Neuronal stem cell (in vitro differentiated cells): ENCODE results near the gene BPHL.

Experiments used
- DNase-seq: peaks from one replicate; pipeline ENCODE4 v3.0.0-alpha.2; 2013; ENCODE audit warnings: low spot score
- H2AFZ ChIP-seq: one replicate; pipeline ENCODE4 v1.6.1; 2013; ENCODE audit warnings: mild to moderate bottlenecking, low read length, inconsistent platforms
- H2AK5ac ChIP-seq: 2 replicates; pipeline ENCODE4 v1.6.1; 2013; ENCODE audit warnings: low read depth, mild to moderate bottlenecking, inconsistent platforms, low read length, moderate library complexity, mixed read lengths
- H2BK120ac ChIP-seq: 2 replicates; pipeline ENCODE4 v1.6.1; 2013; ENCODE audit warnings: low read depth, mild to moderate bottlenecking, inconsistent platforms, low read length, moderate library complexity, mixed read lengths
- H2BK12ac ChIP-seq: one replicate; pipeline ENCODE4 v1.6.1; 2013; ENCODE audit warnings: low read length, inconsistent platforms
- H2BK15ac ChIP-seq: 2 replicates; pipeline ENCODE4 v1.6.1; 2013; ENCODE audit warnings: mild to moderate bottlenecking, low read length, inconsistent platforms, mixed read lengths
- H2BK5ac ChIP-seq: one replicate; pipeline ENCODE4 v1.6.1; 2013; ENCODE audit warnings: inconsistent platforms, mild to moderate bottlenecking, low read length, moderate library complexity
- H3K14ac ChIP-seq: one replicate; pipeline ENCODE4 v1.6.1; 2013; ENCODE audit warnings: low read length, inconsistent platforms
- H3K18ac ChIP-seq: 2 replicates; pipeline ENCODE4 v1.6.1; 2013; ENCODE audit warnings: low read length, inconsistent platforms
- H3K23ac ChIP-seq: 2 replicates; pipeline ENCODE4 v1.6.1; 2013; ENCODE audit warnings: low read depth, mild to moderate bottlenecking, mixed read lengths, low read length, inconsistent platforms; ENCODE audit not compliant: poor library complexity
- H3K27ac ChIP-seq: replicated peaks from 3 replicates; pipeline ENCODE4 v1.5.1; 2013; ENCODE audit warnings: low read length, inconsistent platforms
- H3K27me3 ChIP-seq, 3 experiments: 2 replicates each; pipeline ENCODE4 v1.6.1; 2013; ENCODE audit warnings: low read length in 3 of 3, mild to moderate bottlenecking in 2 of 3, inconsistent platforms in 1 of 3, low read depth in 1 of 3, mixed read lengths in 1 of 3, moderate library complexity in 1 of 3; ENCODE audit not compliant: control insufficient read depth in 3 of 3, insufficient read depth in 3 of 3
- H3K36me3 ChIP-seq, 2 donors: replicated peaks in 1 of 2; 2 replicates each; pipeline ENCODE4 v1.6.1; 2013; ENCODE audit warnings: low read length in 2 of 2; ENCODE audit not compliant: control insufficient read depth in 2 of 2, insufficient read depth in 2 of 2
- H3K4ac ChIP-seq: 2 replicates; pipeline ENCODE4 v1.6.1; 2013; ENCODE audit warnings: inconsistent platforms, mild to moderate bottlenecking, low read length, moderate library complexity
- H3K4me1 ChIP-seq, 2 donors: 1 replicate in 1 of 2; 2 replicates in 1 of 2; pipeline ENCODE4 v1.6.1; 2013; ENCODE audit warnings: low read length in 2 of 2, low read depth in 1 of 2; ENCODE audit not compliant: control insufficient read depth in 2 of 2, insufficient read depth in 1 of 2
- H3K4me2 ChIP-seq: one replicate; pipeline ENCODE4 v1.6.1; 2013; ENCODE audit warnings: mild to moderate bottlenecking, low read length, inconsistent platforms; ENCODE audit not compliant: insufficient read depth, poor library complexity, severe bottlenecking
- H3K4me3 ChIP-seq, 2 donors: 2 replicates each; pipeline ENCODE4 v1.5.1; 2013; ENCODE audit warnings: low read length in 2 of 2, mild to moderate bottlenecking in 2 of 2, inconsistent platforms in 1 of 2, moderate library complexity in 1 of 2
- H3K79me1 ChIP-seq: one replicate; pipeline ENCODE4 v1.6.1; 2013; ENCODE audit warnings: low read depth, mild to moderate bottlenecking, inconsistent platforms, low read length, moderate library complexity
- H3K9ac ChIP-seq: one replicate; pipeline ENCODE4 v1.6.1; 2013; ENCODE audit warnings: mild to moderate bottlenecking, low read depth, low read length, inconsistent platforms; ENCODE audit not compliant: poor library complexity
- H3K9me3 ChIP-seq, 2 donors: replicated peaks in 1 of 2; 2 replicates each; pipeline versions ENCODE3 to v1.6.1; 2013; ENCODE audit warnings: low read length in 2 of 2, mild to moderate bottlenecking in 2 of 2, inconsistent platforms in 1 of 2, low read depth in 1 of 2, mixed read lengths in 1 of 2, moderate library complexity in 1 of 2; ENCODE audit not compliant: control insufficient read depth in 2 of 2, insufficient read depth in 1 of 2
- H4K8ac ChIP-seq: one replicate; pipeline ENCODE4 v1.6.1; 2013; ENCODE audit warnings: low read depth, mild to moderate bottlenecking, inconsistent platforms, low read length, moderate library complexity
- H4K91ac ChIP-seq: one replicate; pipeline ENCODE4 v1.6.1; 2013; ENCODE audit warnings: low read length, low read depth, mild to moderate bottlenecking, inconsistent platforms; ENCODE audit not compliant: poor library complexity
- WGBS, 2 donors: extraction: QIAGEN DNeasy Blood & Tissue Kit; methylation state at CpG; one replicate each; pipeline ENCODE4 v1.1.7; 2013; ENCODE audit warnings: missing lambda C conversion rate in 2 of 2, mixed read lengths in 1 of 2; ENCODE audit not compliant: insufficient read length in 2 of 2, insufficient replicate concordance in 1 of 2; ENCODE audit errors: extremely low coverage in 2 of 2; 5-methylcytosine and 5-hydroxymethylcytosine counted together

BPHL gene

GRCh38 chr6:3117912-3118352, 579 bp upstream of the BPHL start:
- H3K18ac ChIP-seq, result no peak overlapping the region
- no peak for DNase-seq
- peak overlapping the region; percentile 96 for H3K27ac ChIP-seq
- no peaks in the 10 kb centered on the region for H3K9me3 ChIP-seq
- no peak overlapping the region for H2BK120ac ChIP-seq
- peak overlapping the region; percentile 91 to 98 for H3K4me3 ChIP-seq
- H2BK12ac ChIP-seq, result no peak overlapping the region
- H3K4ac ChIP-seq, result no peak overlapping the region
- H2BK5ac ChIP-seq, result peak overlapping the region; percentile 99
- H2AK5ac ChIP-seq, result no peak overlapping the region
- peaks cover 2 to 35% of the 10 kb centered on the region in 2 donors for H3K36me3 ChIP-seq
- peaks cover 1 to 9% of the 10 kb centered on the region in 2 donors for H3K4me1 ChIP-seq
- peak overlapping the region; percentile 99 for H3K14ac ChIP-seq
- no peaks in the 10 kb centered on the region for H3K79me1 ChIP-seq
- peak overlapping the region; percentile 99 for H2AFZ ChIP-seq
- H3K9ac ChIP-seq, result no peak overlapping the region
- no CpG with 5 or more reads among the region's 8 CpGs for WGBS, 2 donors
- peak overlapping the region; percentile 99 for H3K23ac ChIP-seq
- H2BK15ac ChIP-seq, result peak overlapping the region; percentile 82
- H4K91ac ChIP-seq, result no peak overlapping the region
- H4K8ac ChIP-seq, result no peak overlapping the region
- H3K27me3 ChIP-seq, result no peaks in the 10 kb centered on the region
- H3K4me2 ChIP-seq, result peak overlapping the region; percentile 48

DNA sequence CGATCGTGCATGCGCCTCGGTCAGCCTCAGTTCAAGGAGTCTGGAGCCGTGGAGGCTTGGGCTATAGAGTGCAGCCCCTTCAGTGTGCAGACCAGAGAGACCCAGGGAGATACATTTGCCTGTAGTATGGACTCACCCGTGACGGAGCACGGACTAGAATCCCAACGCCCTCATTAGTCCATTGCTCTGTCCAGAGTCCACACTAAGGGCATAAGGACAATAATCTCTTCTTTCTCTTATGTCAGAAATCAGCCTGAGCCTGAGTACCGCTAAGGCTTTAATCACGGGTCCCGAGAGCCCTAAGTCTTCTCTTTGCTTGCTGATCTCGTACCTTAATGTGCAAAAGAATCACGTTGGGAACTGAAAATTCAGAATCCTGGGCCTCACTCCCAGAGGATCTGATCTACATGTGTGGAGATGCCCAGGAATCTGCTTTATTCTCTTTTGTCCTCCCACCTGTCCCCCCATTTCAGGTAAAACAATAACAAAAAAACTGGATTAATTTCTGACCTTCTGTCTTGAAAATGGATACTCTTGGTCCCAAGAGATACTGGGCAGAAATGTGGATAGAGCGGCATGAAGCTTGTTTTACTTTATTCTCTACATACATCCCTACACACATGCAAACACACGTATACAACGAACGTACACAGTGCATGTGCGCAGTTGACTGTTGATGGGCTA, 671 bp downstream of the BPHL start:
- Histone ChIP-seq H2BK15ac (no peak overlapping the region), H3K23ac (peak overlapping the region; percentile 99), H2AK5ac (peak overlapping the region; percentile 4), H3K4me3 (peak overlapping the region; percentile 91 to 98), H3K4ac (no peak overlapping the region), H3K4me1 (peaks cover 1 to 11% of the 10 kb centered on the region in 2 donors), H4K91ac (peak overlapping the region; percentile 32), H3K9me3 (no peaks in the 10 kb centered on the region), H2BK5ac (peak overlapping the region; percentile 99), H3K27ac (peak overlapping the region; percentile 24), H3K36me3 (peaks cover 4 to 22% of the 10 kb centered on the region in 2 donors), H3K14ac (no peak overlapping the region), H3K18ac (peak overlapping the region; percentile 99), H3K9ac (peak overlapping the region; percentile 95), H2BK120ac (no peak overlapping the region), H3K4me2 (peak overlapping the region; percentile 66), H2BK12ac (no peak overlapping the region), H2AFZ (peak overlapping the region; percentile 99), H4K8ac (no peak overlapping the region), H3K79me1 (no peaks in the 10 kb centered on the region), H3K27me3 (no peaks in the 10 kb centered on the region)
- DNase-seq, result no peak
- WGBS, 2 donors, result no CpG with 5 or more reads among the region's 19 CpGs

GRCh38 chr6:3120765-3121089, 2.2 kb downstream of the BPHL start:
- Histone ChIP-seq H3K9me3 (no peaks in the 10 kb centered on the region), H2AK5ac (no peak overlapping the region), H2AFZ (no peak overlapping the region), H3K4ac (no peak overlapping the region), H2BK15ac (no peak overlapping the region), H3K4me3 (no peak overlapping the region), H3K79me1 (no peaks in the 10 kb centered on the region), H3K9ac (no peak overlapping the region), H3K4me2 (no peak overlapping the region), H4K8ac (no peak overlapping the region), H2BK12ac (no peak overlapping the region), H2BK120ac (no peak overlapping the region), H4K91ac (no peak overlapping the region), H3K27ac (no peak overlapping the region), H3K14ac (no peak overlapping the region), H3K27me3 (no peaks in the 10 kb centered on the region), H3K36me3 (peaks cover 2 to 20% of the 10 kb centered on the region in 2 donors), H3K23ac (no peak overlapping the region), H3K4me1 (peaks cover 1 to 11% of the 10 kb centered on the region in 2 donors), H2BK5ac (no peak overlapping the region), H3K18ac (no peak overlapping the region)
- no peak for DNase-seq
- no CpG with 5 or more reads among the region's 5 CpGs for WGBS, 2 donors

GRCh38 chr6:3122823-3123182, 4.3 kb downstream of the BPHL start:
- H3K9ac ChIP-seq, result no peak overlapping the region
- H3K4me2 ChIP-seq, result no peak overlapping the region
- H3K18ac ChIP-seq, result no peak overlapping the region
- no peak overlapping the region for H2AK5ac ChIP-seq
- H3K14ac ChIP-seq, result no peak overlapping the region
- no CpG with 5 or more reads among the region's 9 CpGs for whole genome bisulfite sequencing, 2 donors
- H3K4me1 ChIP-seq, result peaks cover 1 to 6% of the 10 kb centered on the region in 2 donors
- H3K79me1 ChIP-seq, result no peaks in the 10 kb centered on the region
- no peak overlapping the region for H2BK120ac ChIP-seq
- no peak for DNase-seq
- H2BK5ac ChIP-seq, result no peak overlapping the region
- H3K36me3 ChIP-seq, result peaks cover 5 to 32% of the 10 kb centered on the region in 2 donors
- H4K91ac ChIP-seq, result no peak overlapping the region
- no peak overlapping the region for H2BK12ac ChIP-seq
- no peak overlapping the region for H3K23ac ChIP-seq
- H3K9me3 ChIP-seq, result no peaks in the 10 kb centered on the region
- H3K4ac ChIP-seq, result no peak overlapping the region
- no peaks in the 10 kb centered on the region for H3K27me3 ChIP-seq
- no peak overlapping the region for H2BK15ac ChIP-seq
- H3K27ac ChIP-seq, result no peak overlapping the region
- no peak overlapping the region for H2AFZ ChIP-seq
- H3K4me3 ChIP-seq, result no peak overlapping the region
- no peak overlapping the region for H4K8ac ChIP-seq
